Spleen (tissue), 11 donors: ENCODE data around the gene RAPSN. TPM values are rescaled to one million over a fixed set of nuclear protein-coding genes. Genes with fewer than 3 reads are reported as not detected.

Experiments
- DNase-seq: peaks from one replicate; pipeline ENCODE4 v3.0.0-alpha.2; 2020
- H3K27ac ChIP-seq, 8 donors: fragments of 200-600 bp; sonication (generic) in 7 of 8; 1 replicate in 4 of 8; 2 replicates in 4 of 8; pipeline versions ENCODE4 v1.5.0 to v1.8.0; 2016 to 2021; ENCODE audit warnings: inconsistent platforms in 4 of 8, mild to moderate bottlenecking in 4 of 8, moderate library complexity in 1 of 8
- H3K27me3 ChIP-seq, 7 donors: fragments of 200-600 bp; sonication (generic) in 6 of 7; replicated peaks in 1 of 7; 1 replicate in 4 of 7; 2 replicates in 3 of 7; pipeline versions ENCODE4 v1.5.0 to v1.8.0; 2016 to 2021; ENCODE audit warnings: inconsistent platforms in 3 of 7, mild to moderate bottlenecking in 1 of 7
- H3K36me3 ChIP-seq, 6 donors: fragments of 200-600 bp; sonication (generic) in 5 of 6; 1 replicate in 4 of 6; 2 replicates in 2 of 6; pipeline versions ENCODE4 v1.5.0 to v1.8.0; 2016 to 2021; ENCODE audit warnings: inconsistent platforms in 2 of 6
- H3K4me1 ChIP-seq, 6 donors: fragments of 200-600 bp; sonication (generic) in 5 of 6; 1 replicate in 3 of 6; 2 replicates in 3 of 6; pipeline versions ENCODE4 v1.5.0 to v1.8.0; 2016 to 2021; ENCODE audit warnings: inconsistent platforms in 3 of 6
- H3K4me3 ChIP-seq, 8 donors: fragments of 200-600 bp; sonication (generic) in 7 of 8; 1 replicate in 4 of 8; 2 replicates in 4 of 8; pipeline versions ENCODE4 v1.5.0 to v1.8.0; 2016 to 2021; ENCODE audit warnings: inconsistent platforms in 4 of 8, mild to moderate bottlenecking in 4 of 8, moderate library complexity in 2 of 8
- H3K9me3 ChIP-seq, 8 donors: fragments of 200-600 bp; sonication (generic) in 7 of 8; 1 replicate in 4 of 8; 2 replicates in 4 of 8; pipeline versions ENCODE4 v1.5.0 to v1.8.0; 2016 to 2021; ENCODE audit warnings: inconsistent platforms in 4 of 8
- POLR2A ChIP-seq, 3 donors: fragments of 450-650 bp; IDR thresholded peaks; one replicate each; pipeline ENCODE4 v1.5.1; 2017; ENCODE audit warnings: antibody characterized with exemption in 3 of 3, mild to moderate bottlenecking in 1 of 3
- POLR2AphosphoS5 ChIP-seq, 3 donors: sonication (generic); formaldehyde crosslinking; IDR thresholded peaks; one replicate each; pipeline ENCODE4 v1.5.1; 2017; ENCODE audit warnings: antibody characterized with exemption in 3 of 3
- WGBS, 5 donors: extraction: QIAGEN DNeasy Blood & Tissue Kit in 3 of 5; methylation state at CpG; one replicate each; pipeline versions ENCODE4 v1.1.5 to v1.1.7; 2013 to 2018; 5-methylcytosine and 5-hydroxymethylcytosine counted together
- intact Hi-C: fragments of 100-400 bp; cut with DNase I; formaldehyde crosslinking; loops from one replicate; pipeline ENCODE4 v1.15.0; 2023; ENCODE audit warnings: low total_unique reads
- polyA plus RNA-seq, 3 donors: library from polyadenylated mRNA; stranded (reverse); fragments of 200-250 nt; gene quantifications; one replicate each; pipeline ENCODE4 v1.2.1, GENCODE V29; 2013
- total RNA-seq, 7 donors: library from RNA; depleted of rRNA in 3 of 7; stranded (reverse); fragments of >200 nt in 3 of 7; fragmentation: NEBNext Ultra II Directional in 4 of 7; extraction: Animal tissue kit (Norgen Biotek cat#: 25700) in 4 of 7; gene quantifications; one replicate each; pipeline versions ENCODE4 v1.1.0 to v1.2.1, GENCODE V29; 2016 to 2021
- TF ChIP-seq, protein P1 (sequence below), 11 experiments: fragments of 200-600 bp in 7 of 11; fragments of 450-650 bp in 4 of 11; sonication (generic) in 4 of 11; IDR thresholded peaks in 8 of 11; conservative IDR thresholded peaks in 3 of 11; 1 replicate in 7 of 11; 2 replicates in 4 of 11; pipeline versions ENCODE4 v1.4.0 to v1.8.0; 2016 to 2021; ENCODE audit warnings: antibody characterized with exemption in 11 of 11, inconsistent platforms in 4 of 11, mild to moderate bottlenecking in 1 of 11
- donor health status: healthy with polysubstance abuse.
- donor health status: DM: no; HTN: no; CAD: no; lungs with moderate emphysema.
- donor health status: DM: no; HTN: no; CAD: no.
- donor health status: Bipolar disorder and iron deficiency.
- donor health status: healthy.
- donor health status: DM: no; HTN: no; CAD: no.
- donor health status: DM: yes; HTN: yes; CAD: no.

The RAPSN gene
- total and polyA plus RNA-seq, 10 donors = 0.42 to 1.6 (median 0.96) TPM; not detected in 2

DNA sequence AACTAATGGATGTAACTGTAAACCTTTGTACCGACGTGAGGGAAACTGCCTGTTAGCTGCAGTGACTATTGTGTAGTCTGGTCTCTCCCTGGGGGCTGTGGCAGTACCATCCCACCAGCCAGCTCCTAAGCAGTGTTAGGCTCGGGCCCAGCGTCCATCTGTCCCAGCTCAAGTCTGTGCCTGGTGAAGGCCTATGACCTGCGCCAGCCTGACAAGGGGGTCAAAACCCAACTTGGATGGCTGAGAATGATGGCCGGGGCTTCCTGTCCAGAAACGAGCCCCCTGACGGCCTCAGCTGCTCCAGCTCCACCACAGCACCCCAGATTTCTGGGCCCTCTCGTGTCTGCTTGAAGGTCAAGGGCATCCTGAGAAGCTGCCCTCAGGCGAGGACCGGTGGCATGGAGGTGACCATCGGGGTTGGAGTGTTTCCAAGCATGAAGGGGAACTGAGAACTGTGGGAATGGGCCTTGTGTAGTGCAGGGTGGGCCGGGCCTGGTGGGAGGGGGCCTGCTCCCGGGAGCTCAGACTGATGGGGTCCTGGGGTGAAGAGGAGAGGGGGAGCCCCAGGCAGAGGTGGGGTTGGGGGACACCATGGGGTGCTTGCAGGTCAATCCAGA, 56.3 kb downstream of the RAPSN start:
- Histone ChIP-seq H3K4me1 (peaks cover 43 to 96% (median 83%) of the 10 kb centered on the region in 6 donors), H3K9me3 (no peaks in the 10 kb centered on the region), H3K4me3 (peak overlapping the region in 1 of 8 donors; percentile 68), H3K36me3 (no peaks in the 10 kb centered on the region), H3K27me3 (no peaks in the 10 kb centered on the region), H3K27ac (peak overlapping the region; percentile 96 to 100 (median 99))
- 53 to 76% (median 66%) methylated on average over 12 to 14 of the region's 14 CpGs for WGBS, 5 donors
- TF ChIP-seq POLR2AphosphoS5 (IDR thresholded peaks at IDR 0.05) (no peak), POLR2A (IDR thresholded peaks at IDR 0.05) (no peak)
- TF ChIP-seq, protein P1, sequence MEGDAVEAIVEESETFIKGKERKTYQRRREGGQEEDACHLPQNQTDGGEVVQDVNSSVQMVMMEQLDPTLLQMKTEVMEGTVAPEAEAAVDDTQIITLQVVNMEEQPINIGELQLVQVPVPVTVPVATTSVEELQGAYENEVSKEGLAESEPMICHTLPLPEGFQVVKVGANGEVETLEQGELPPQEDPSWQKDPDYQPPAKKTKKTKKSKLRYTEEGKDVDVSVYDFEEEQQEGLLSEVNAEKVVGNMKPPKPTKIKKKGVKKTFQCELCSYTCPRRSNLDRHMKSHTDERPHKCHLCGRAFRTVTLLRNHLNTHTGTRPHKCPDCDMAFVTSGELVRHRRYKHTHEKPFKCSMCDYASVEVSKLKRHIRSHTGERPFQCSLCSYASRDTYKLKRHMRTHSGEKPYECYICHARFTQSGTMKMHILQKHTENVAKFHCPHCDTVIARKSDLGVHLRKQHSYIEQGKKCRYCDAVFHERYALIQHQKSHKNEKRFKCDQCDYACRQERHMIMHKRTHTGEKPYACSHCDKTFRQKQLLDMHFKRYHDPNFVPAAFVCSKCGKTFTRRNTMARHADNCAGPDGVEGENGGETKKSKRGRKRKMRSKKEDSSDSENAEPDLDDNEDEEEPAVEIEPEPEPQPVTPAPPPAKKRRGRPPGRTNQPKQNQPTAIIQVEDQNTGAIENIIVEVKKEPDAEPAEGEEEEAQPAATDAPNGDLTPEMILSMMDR (IDR thresholded peaks at IDR 0.05 in 8 of 11, conservative IDR thresholded peaks at IDR 0.05 in 3 of 11) = no peak
- intact Hi-C loops = no loop called here
- DNase-seq = no peak

DNA sequence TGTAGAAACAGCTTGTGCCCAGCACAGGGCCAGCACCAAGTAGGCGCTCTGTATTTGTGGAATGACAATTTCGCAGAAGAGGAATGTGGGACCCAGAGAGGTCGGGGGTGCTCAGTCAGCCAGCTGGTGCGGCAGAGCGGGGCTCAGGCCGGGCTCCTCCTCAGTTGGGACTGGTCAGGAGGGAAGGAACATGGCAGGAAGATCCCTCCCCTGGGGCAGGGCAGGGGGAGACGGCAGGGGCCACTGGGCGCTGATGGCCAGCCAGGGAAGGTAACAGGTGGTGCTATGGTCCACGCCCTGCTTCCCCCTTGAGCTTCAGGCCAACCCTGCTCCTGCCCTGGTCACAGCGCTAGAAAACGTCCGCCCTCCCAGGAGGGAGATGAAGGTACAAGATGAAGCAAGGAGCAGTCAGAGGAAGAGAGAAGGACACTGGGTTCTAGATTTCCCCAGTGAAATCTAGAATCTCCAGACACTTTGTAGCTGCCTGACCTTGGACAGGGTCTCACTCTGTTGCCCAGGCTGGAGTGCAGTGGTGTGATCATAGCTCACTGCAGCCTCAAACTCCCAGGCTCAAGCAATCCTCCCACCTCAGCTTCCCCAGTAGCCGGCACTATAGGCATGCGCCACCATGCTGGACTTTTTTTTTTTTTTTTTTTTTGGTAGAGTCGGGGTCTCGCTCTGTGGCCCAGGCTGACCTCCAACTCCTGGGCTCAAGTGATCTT, 57.1 kb downstream of the RAPSN start:
- peak in 1 of 3 donors; percentile 4 for TF ChIP-seq POLR2AphosphoS5 (IDR thresholded peaks at IDR 0.05)
- no peak for TF ChIP-seq POLR2A (IDR thresholded peaks at IDR 0.05)
- TF ChIP-seq, protein P1 (IDR thresholded peaks at IDR 0.05 in 8 of 11, conservative IDR thresholded peaks at IDR 0.05 in 3 of 11) = no peak
- peak overlapping the region in 1 of 8 donors; percentile 68 for H3K4me3 ChIP-seq
- H3K36me3 ChIP-seq = no peaks in the 10 kb centered on the region
- peak; percentile 84 for DNase-seq
- 68 to 94% (median 81%) methylated on average over 15 to 16 of the region's 16 CpGs for WGBS, 5 donors
- H3K27ac ChIP-seq = peak overlapping the region; percentile 96 to 100 (median 99)
- intact Hi-C loops = no loop called here
- no peaks in the 10 kb centered on the region for H3K9me3 ChIP-seq
- no peaks in the 10 kb centered on the region for H3K27me3 ChIP-seq
- peaks cover 43 to 98% (median 85%) of the 10 kb centered on the region in 6 donors for H3K4me1 ChIP-seq

DNA sequence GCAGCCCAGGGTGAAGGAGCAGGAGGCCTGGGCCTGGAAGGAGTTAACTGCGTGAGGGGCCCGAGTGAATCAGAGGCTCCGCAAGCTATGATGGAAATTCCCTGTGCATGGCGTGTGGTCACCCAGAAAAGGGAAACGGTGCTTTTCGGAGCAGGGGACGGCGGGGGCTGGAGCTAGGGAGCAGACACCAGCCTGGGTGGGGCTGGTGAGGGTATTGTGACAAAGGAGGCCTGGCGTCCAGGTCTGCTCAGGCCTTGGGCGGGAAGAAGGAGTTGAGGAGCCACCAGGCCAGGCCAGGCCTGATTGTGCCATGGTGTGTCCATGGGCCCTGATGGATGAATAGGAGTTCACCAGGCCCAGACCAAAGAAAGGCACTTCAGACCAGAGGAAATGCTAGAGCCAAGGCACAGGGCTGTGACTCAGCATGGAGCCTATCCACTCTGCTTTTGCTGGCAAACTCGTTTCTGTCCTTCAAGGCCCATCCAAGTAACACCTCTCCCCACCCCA, 57.8 kb downstream of the RAPSN start:
- Histone ChIP-seq H3K27ac (peak overlapping the region; percentile 15 to 100 (median 99)), H3K36me3 (no peaks in the 10 kb centered on the region), H3K4me3 (peak overlapping the region in 1 of 8 donors; percentile 57), H3K4me1 (peaks cover 43 to 100% (median 84%) of the 10 kb centered on the region in 6 donors), H3K27me3 (no peaks in the 10 kb centered on the region), H3K9me3 (no peaks in the 10 kb centered on the region)
- 39 to 91% (median 63%) methylated on average over 11 of the region's 11 CpGs for WGBS, 5 donors
- DNase-seq = peak; percentile 91
- TF ChIP-seq POLR2A (IDR thresholded peaks at IDR 0.05) = no peak
- peak; percentile 64 to 74 (median 68) for TF ChIP-seq POLR2AphosphoS5 (IDR thresholded peaks at IDR 0.05)
- intact Hi-C loops = no loop called here

DNA sequence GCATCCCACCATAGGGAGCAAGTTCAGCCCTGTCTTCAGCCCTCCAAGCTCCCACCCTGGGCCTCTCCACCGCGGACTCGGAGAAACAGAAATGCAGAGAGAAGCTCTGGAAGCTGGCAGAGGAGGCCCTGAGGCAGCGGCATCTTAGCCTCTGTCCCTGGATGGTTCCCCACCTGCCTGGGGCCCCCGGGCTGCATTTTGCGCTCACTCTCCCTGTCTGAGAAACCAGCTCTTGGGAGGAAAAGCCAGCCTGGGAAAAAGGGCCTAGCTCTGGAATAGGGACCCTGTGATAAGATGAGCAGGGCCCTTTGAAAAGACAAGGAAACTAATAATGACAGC, 58.5 kb downstream of the RAPSN start:
- TF ChIP-seq POLR2A (IDR thresholded peaks at IDR 0.05) = no peak
- no peak for TF ChIP-seq POLR2AphosphoS5 (IDR thresholded peaks at IDR 0.05)
- TF ChIP-seq, protein P1 (IDR thresholded peaks at IDR 0.05 in 8 of 11, conservative IDR thresholded peaks at IDR 0.05 in 3 of 11) = no peak
- peak; percentile 76 for DNase-seq
- H3K27me3 ChIP-seq = no peaks in the 10 kb centered on the region
- peaks cover 39 to 95% (median 76%) of the 10 kb centered on the region in 6 donors for H3K4me1 ChIP-seq
- H3K4me3 ChIP-seq = peak overlapping the region in 1 of 8 donors; percentile 57
- intact Hi-C loops = no loop called here
- peak overlapping the region; percentile 15 to 100 (median 99) for H3K27ac ChIP-seq
- 93 to 100% (median 97%) methylated on average over 6 of the region's 6 CpGs for WGBS, 5 donors
- no peaks in the 10 kb centered on the region for H3K9me3 ChIP-seq
- no peaks in the 10 kb centered on the region for H3K36me3 ChIP-seq
